ENCODE data around the gene ZW10. TPM values are rescaled to one million over a fixed set of nuclear protein-coding genes. Genes with fewer than 3 reads are reported as not detected.

Gene ZW10
- total and polyA plus RNA-seq, 10 of the 15 experiments (the other 5 are each of a cell fraction or from before 2014, with no cell fraction given) = 5.4 to 32.0 (median 17.3) TPM

- TF ChIP-seq NFIC (IDR thresholded peaks at IDR 0.05; ENCODE audit: low read depth, low read length) = no peak; the same call in 1 of the 2 replicates
- 0 out of 4 replicates have a peak, but pooled peaks of 1 of the 2 experiments have one; percentile 43 for TF ChIP-seq SRF (IDR thresholded peaks at IDR 0.05; ENCODE audit: low read depth in 2 of 2, low read length in 2 of 2)
- no peak for TF ChIP-seq ZBTB4 (CRISPR knock-in tag; IDR thresholded peaks at IDR 0.05)
- TF ChIP-seq POLR2AphosphoS5 (IDR thresholded peaks at IDR 0.05; ENCODE audit: low read length) = peak; percentile 62; the same call in 1 of the 2 replicates
- TF ChIP-seq PML (IDR thresholded peaks at IDR 0.05; ENCODE audit: low read length) = peak; percentile 79; the same call in 1 of the 2 replicates
- TF ChIP-seq ZNF274 (IDR thresholded peaks at IDR 0.05; ENCODE audit: insufficient read depth, insufficient read length) = no peak
- peak; percentile 66; the same call in 1 of the 2 replicates for TF ChIP-seq ZBTB40 (IDR thresholded peaks at IDR 0.05; ENCODE audit: borderline replicate concordance)
- no peak for TF ChIP-seq RAD51 (IDR thresholded peaks at IDR 0.05)
- no peak for TF ChIP-seq ZNF622 (IDR thresholded peaks at IDR 0.05)
- peak; percentile 98 for TF ChIP-seq HCFC1 (IDR thresholded peaks at IDR 0.05; ENCODE audit: low read length)
- 0 out of 2 replicates have a peak, but pooled peaks have one; percentile 14 for TF ChIP-seq ZNF384 (IDR thresholded peaks at IDR 0.05; ENCODE audit: borderline replicate concordance, low read depth, low read length)
- no peak for TF ChIP-seq GABPA (IDR thresholded peaks at IDR 0.05; ENCODE audit: low read depth)
- no peak for TF ChIP-seq MTA3 (IDR thresholded peaks at IDR 0.05; ENCODE audit: borderline replicate concordance, low read length)
- TF ChIP-seq YBX1 (IDR thresholded peaks at IDR 0.05) = no peak
- TF ChIP-seq, protein P1, sequence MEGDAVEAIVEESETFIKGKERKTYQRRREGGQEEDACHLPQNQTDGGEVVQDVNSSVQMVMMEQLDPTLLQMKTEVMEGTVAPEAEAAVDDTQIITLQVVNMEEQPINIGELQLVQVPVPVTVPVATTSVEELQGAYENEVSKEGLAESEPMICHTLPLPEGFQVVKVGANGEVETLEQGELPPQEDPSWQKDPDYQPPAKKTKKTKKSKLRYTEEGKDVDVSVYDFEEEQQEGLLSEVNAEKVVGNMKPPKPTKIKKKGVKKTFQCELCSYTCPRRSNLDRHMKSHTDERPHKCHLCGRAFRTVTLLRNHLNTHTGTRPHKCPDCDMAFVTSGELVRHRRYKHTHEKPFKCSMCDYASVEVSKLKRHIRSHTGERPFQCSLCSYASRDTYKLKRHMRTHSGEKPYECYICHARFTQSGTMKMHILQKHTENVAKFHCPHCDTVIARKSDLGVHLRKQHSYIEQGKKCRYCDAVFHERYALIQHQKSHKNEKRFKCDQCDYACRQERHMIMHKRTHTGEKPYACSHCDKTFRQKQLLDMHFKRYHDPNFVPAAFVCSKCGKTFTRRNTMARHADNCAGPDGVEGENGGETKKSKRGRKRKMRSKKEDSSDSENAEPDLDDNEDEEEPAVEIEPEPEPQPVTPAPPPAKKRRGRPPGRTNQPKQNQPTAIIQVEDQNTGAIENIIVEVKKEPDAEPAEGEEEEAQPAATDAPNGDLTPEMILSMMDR (IDR thresholded peaks at IDR 0.05 in 2 of 3, conservative IDR thresholded peaks at IDR 0.05 in 1 of 3; ENCODE audit: control insufficient read depth in 2 of 3, extremely low read depth in 1 of 3, insufficient read depth in 1 of 3, low read depth in 3 of 3, low read length in 3 of 3) = peak; percentile 61 to 83 (median 67)
- 0 out of 2 replicates have a peak, but pooled peaks have one; percentile 24 for TF ChIP-seq ZNF217 (IDR thresholded peaks at IDR 0.05)
- peak; percentile 80 for TF ChIP-seq NBN (IDR thresholded peaks at IDR 0.05)
- TF ChIP-seq CBFB (IDR thresholded peaks at IDR 0.05; ENCODE audit: low read depth) = no peak; the same call in 1 of the 2 replicates
- TF ChIP-seq, protein P2, sequence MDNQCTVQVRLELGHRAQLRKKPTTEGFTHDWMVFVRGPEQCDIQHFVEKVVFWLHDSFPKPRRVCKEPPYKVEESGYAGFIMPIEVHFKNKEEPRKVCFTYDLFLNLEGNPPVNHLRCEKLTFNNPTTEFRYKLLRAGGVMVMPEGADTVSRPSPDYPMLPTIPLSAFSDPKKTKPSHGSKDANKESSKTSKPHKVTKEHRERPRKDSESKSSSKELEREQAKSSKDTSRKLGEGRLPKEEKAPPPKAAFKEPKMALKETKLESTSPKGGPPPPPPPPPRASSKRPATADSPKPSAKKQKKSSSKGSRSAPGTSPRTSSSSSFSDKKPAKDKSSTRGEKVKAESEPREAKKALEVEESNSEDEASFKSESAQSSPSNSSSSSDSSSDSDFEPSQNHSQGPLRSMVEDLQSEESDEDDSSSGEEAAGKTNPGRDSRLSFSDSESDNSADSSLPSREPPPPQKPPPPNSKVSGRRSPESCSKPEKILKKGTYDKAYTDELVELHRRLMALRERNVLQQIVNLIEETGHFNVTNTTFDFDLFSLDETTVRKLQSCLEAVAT (IDR thresholded peaks at IDR 0.05) = 0 out of 2 replicates have a peak, but pooled peaks have one; percentile 13
- TF ChIP-seq TAF1 (IDR thresholded peaks at IDR 0.05; ENCODE audit: borderline replicate concordance, low read depth, low read length) = no peak; the same call in 1 of the 2 replicates
These were observed at the start of gene ZW10 (continued) for GRCh38 chr11:113773416-113774173.

All from GM12878 (cell line).